Activated T-cell treated with anti-CD3 and anti-CD28 coated beads for 24 hours (primary cell): Measurements from ENCODE around the gene HARBI1.

Experiments used
- DNase-seq: peaks from one replicate; pipeline ENCODE4 v3.0.0-alpha.2; 2020; ENCODE audit warnings: low read depth

HARBI1 gene

DNA sequence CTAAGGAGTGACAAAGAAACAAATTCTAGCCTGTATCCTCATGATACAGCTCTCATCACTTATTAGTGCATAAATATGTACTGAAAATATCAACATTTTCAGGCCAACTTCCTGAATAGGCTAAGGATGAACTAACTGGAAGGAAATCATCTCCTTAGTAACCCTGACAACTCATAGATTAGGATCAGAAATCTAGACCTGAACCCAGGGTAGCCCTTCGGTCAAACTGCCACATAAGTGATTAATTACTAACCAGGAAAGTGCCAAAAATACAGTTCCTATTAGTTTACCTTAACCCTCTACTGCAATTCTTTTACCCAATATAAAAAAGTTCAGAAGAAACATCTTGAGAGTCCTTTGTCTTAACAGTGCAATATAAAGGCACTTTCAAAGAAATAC, 63.2 kb downstream of the HARBI1 start:
- no peak for DNase-seq
